ENCODE data around the gene LNX2. TPM values are rescaled to one million over a fixed set of nuclear protein-coding genes. Genes with fewer than 3 reads are reported as not detected.

Gene LNX2
- total RNA-seq, 1 experiment from 2014 or later: 12.3 TPM

- TF ChIP-seq CTCF (IDR thresholded peaks at IDR 0.05; ENCODE audit: unreplicated experiment): no peak
- Mint-ChIP-seq H3K4me3 (ENCODE audit: unreplicated experiment) (no peak overlapping the region), H3K4me1 (ENCODE audit: insufficient read depth, unreplicated experiment) (no peaks in the 10 kb centered on the region), H3K27me3 (ENCODE audit: insufficient read depth, unreplicated experiment) (peaks cover 14% of the 10 kb centered on the region), H3K9me3 (ENCODE audit: unreplicated experiment) (no peaks in the 10 kb centered on the region), H3K27ac (ENCODE audit: low read depth, unreplicated experiment) (no peak overlapping the region), H3K36me3 (ENCODE audit: insufficient read depth, unreplicated experiment) (peaks cover 5% of the 10 kb centered on the region)
- intact Hi-C loops (cut with micrococcal nuclease): no loop called here
- POLR2A ChIA-PET: no interaction called here
- BruUV-seq (replicated peaks): no TSS peak
- DNase-seq (ENCODE audit: unreplicated experiment): no peak
- CTCF ChIA-PET: no interaction called here
These were observed 93.8 kb downstream of the LNX2 start for GRCh38 chr13:27526516-27526915.

DNA sequence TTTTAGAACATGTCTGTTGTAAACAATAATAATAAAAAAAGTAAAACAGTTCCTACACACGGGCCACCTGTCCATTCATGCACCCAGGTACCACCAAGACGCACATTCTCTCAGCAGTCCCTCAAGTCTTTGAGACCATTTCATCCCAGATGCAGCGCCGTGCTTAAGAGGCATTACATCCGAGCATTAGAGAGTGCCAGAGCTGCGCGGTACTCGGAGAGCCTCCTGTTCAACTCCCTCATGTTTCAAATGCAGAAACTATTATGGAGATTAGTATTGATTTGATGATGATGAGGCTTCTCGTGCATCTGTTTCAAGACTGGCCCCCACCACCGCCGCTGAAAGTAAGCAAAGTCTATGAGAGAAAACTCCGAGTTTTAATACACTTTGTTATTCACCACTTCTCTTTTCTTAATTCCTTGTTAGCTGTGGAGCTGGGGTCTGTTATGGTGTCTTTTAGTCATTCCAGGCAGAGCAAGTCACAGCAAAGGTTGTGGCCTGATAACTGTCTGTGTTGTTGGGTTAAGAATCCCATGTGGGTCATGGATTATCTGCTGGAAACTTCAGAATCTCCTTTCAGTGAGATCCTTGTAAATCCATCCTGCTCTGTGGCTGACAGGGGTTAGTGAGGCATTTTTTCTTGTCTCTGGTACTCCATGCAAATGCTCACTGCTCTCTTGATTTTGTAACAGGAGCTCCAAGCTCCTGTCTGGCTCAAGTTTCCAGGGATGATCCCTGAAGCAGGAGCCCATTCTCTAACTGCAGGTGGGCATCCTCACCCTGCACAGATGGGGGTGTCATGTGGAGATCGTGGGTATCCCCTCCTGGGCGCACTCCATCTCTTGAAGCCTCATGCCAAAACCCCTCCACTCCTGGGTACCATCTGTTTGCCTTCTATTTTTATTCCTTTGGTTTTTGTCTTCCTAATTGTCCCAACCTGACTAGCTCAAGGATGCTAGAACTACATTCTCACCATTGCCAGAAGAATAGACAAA is 95.1 kb downstream of the LNX2 start:
- ChIA-PET POLR2A (interaction anchor here (0.6 to 0.7 kb wide), 2 partner anchors 15 to 31 kb away, joined by 3 to 4 read pairs; no protein-coding TSS in a partner anchor), CTCF (interaction anchor here (0.8 kb wide), 1 partner anchor 300 kb away, joined by 3 read pairs; no protein-coding TSS in a partner anchor)
- Mint-ChIP-seq H3K4me1 (ENCODE audit: insufficient read depth, unreplicated experiment) (no peaks in the 10 kb centered on the region), H3K27ac (ENCODE audit: low read depth, unreplicated experiment) (no peak overlapping the region), H3K9me3 (ENCODE audit: unreplicated experiment) (no peaks in the 10 kb centered on the region), H3K4me3 (ENCODE audit: unreplicated experiment) (no peak overlapping the region), H3K36me3 (ENCODE audit: insufficient read depth, unreplicated experiment) (no peaks in the 10 kb centered on the region), H3K27me3 (ENCODE audit: insufficient read depth, unreplicated experiment) (peaks cover 16% of the 10 kb centered on the region)
- TF ChIP-seq CTCF (IDR thresholded peaks at IDR 0.05; ENCODE audit: unreplicated experiment): no peak
- intact Hi-C loops (cut with micrococcal nuclease): no loop called here
- no peak for DNase-seq (ENCODE audit: unreplicated experiment)
- no TSS peak for BruUV-seq (replicated peaks)

DNA sequence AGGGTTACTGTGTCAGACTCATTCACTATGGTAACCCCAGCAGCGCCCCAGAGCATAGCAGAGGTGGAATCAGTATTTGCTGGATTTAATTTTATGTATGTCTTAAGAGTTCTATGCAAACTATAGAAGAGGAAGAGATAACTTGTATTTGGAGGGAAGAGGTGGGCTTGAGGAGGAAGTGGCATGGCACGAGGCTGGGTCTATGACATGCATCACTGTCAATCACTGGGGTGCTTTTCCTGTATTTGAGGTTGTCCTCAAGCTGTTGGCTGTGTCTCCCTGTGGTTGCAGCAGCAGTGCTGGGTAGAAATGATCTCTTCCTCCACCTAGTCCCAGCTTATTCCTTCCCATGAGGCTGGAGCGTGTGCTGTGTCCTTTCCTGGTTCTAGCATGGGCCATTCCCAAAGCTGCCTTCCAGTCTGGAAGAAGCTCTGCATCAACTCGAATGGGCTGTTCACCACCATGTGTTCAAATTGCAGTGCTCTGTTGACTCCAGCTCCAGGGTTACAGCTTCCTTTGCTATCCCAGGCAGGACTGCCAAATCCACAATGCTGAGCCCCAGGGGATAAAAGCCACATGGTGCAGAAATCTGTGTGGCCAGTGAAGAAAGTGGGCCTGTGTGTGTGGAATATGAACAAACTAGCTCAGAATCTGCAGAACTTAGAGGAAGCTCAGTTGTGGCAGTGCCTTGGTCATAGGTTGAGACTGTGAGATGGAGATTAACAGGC is 96.8 kb downstream of the LNX2 start:
- no peak overlapping the region for H3K27ac Mint-ChIP-seq (ENCODE audit: low read depth, unreplicated experiment)
- POLR2A ChIA-PET: interaction anchor here (0.6 to 1.0 kb wide), 2 partner anchors 27 to 97 kb away, joined by 3 read pairs; partner anchors contain the start of gene LNX2

More for the DNA sequence above, 96.8 kb downstream of the LNX2 start:
- no peak for TF ChIP-seq CTCF (IDR thresholded peaks at IDR 0.05; ENCODE audit: unreplicated experiment)
- H3K9me3 Mint-ChIP-seq (ENCODE audit: unreplicated experiment): no peaks in the 10 kb centered on the region
- intact Hi-C loops (cut with micrococcal nuclease): no loop called here
- H3K36me3 Mint-ChIP-seq (ENCODE audit: insufficient read depth, unreplicated experiment): no peaks in the 10 kb centered on the region
- H3K4me3 Mint-ChIP-seq (ENCODE audit: unreplicated experiment): no peak overlapping the region
- peaks cover 34% of the 10 kb centered on the region for H3K27me3 Mint-ChIP-seq (ENCODE audit: insufficient read depth, unreplicated experiment)
- CTCF ChIA-PET: interaction anchor here (0.6 to 1.1 kb wide), 3 partner anchors 9 to 437 kb away, joined by 4 to 11 read pairs (median 5); no protein-coding TSS in a partner anchor
- DNase-seq (ENCODE audit: unreplicated experiment): no peak
- H3K4me1 Mint-ChIP-seq (ENCODE audit: insufficient read depth, unreplicated experiment): no peaks in the 10 kb centered on the region
- no TSS peak for BruUV-seq (replicated peaks)

Data from MCF 10A (cell line).